Breast epithelium (tissue), 4 donors: ENCODE results near the gene COG1. TPM values are rescaled to one million over a fixed set of nuclear protein-coding genes. Genes with fewer than 3 reads are reported as not detected.

Experiments used
- DNase-seq, 2 donors: peaks; one replicate each; pipeline ENCODE4 v3.0.0-alpha.2; 2019; ENCODE audit warnings: low spot score in 2 of 2
- H3K27ac ChIP-seq, 2 donors: fragments of 200-600 bp; sonication (generic) in 1 of 2; one replicate each; pipeline ENCODE4 v1.5.1; 2016 to 2019; ENCODE audit warnings: mild to moderate bottlenecking in 1 of 2
- H3K27me3 ChIP-seq, 2 donors: fragments of 200-600 bp; sonication (generic) in 1 of 2; one replicate each; pipeline versions ENCODE4 v1.5.1 to v1.6.0; 2017 to 2019; ENCODE audit warnings: control low read depth in 1 of 2, mild to moderate bottlenecking in 1 of 2
- H3K36me3 ChIP-seq: fragments of 200-600 bp; one replicate; pipeline ENCODE4 v1.5.1; 2019
- H3K4me1 ChIP-seq, 2 donors: fragments of 200-600 bp; sonication (generic); one replicate each; pipeline ENCODE4 v1.5.1; 2016 to 2019; ENCODE audit warnings: control low read depth in 1 of 2
- H3K4me3 ChIP-seq, 3 donors: fragments of 200-600 bp; sonication (generic); 1 replicate in 2 of 3; 2 replicates in 1 of 3; pipeline ENCODE4 v1.5.1; 2016 to 2019; ENCODE audit warnings: mild to moderate bottlenecking in 3 of 3, moderate library complexity in 2 of 3
- H3K9me3 ChIP-seq, 2 donors: fragments of 200-600 bp; sonication (generic) in 1 of 2; one replicate each; pipeline ENCODE4 v1.5.1; 2016 to 2019; ENCODE audit warnings: control low read depth in 1 of 2
- POLR2A ChIP-seq: fragments of 450-650 bp; IDR thresholded peaks from one replicate; pipeline ENCODE4 v1.6.1; 2016; ENCODE audit warnings: antibody characterized with exemption, mild to moderate bottlenecking, moderate library complexity
- POLR2AphosphoS5 ChIP-seq, 3 donors: sonication (generic); formaldehyde crosslinking; IDR thresholded peaks; one replicate each; pipeline ENCODE4 v1.6.1; 2017; ENCODE audit warnings: antibody characterized with exemption in 3 of 3
- intact Hi-C: fragments of 100-400 bp; cut with DNase I; formaldehyde crosslinking; loops from one replicate; pipeline ENCODE4 v1.15.1; 2023; ENCODE audit warnings: low total_unique reads
- total RNA-seq, 3 donors: library from RNA; depleted of rRNA; stranded (reverse); fragments of >200 nt; gene quantifications; one replicate each; pipeline ENCODE4 v1.1.0, GENCODE V29; 2016
- TF ChIP-seq, protein P1 (sequence below), 3 donors: fragments of 450-650 bp; IDR thresholded peaks; one replicate each; pipeline ENCODE4 v1.5.1; 2016 to 2017; ENCODE audit warnings: antibody characterized with exemption in 3 of 3, mild to moderate bottlenecking in 3 of 3, moderate library complexity in 3 of 3

The COG1 gene
- total RNA-seq, 3 donors from 2014 or later, result 22.9 to 40.3 (median 36.1) TPM

DNA sequence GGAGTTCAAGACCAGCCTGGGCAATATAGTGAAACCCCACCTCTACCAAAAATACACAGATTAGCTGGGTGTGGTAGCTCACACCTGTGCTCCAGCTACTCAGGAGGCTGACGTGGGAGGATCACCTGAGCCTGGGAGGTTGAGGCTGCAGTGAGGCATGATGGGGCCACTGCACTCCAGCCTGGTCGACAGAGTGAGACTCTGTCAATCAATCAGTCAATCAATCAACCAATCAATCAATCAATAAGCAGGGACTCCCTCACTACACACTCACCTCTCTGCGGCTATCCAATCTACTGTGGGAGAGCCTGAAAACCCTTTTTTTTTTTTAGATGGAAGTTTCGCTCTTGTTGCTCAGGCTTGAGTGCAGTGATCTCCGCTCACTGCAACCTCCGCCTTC lies 37.2 kb downstream of the COG1 start:
- intact Hi-C loops, result loop anchor here (10.0 kb wide), 1 partner anchor 335 kb away; no protein-coding TSS in a partner anchor
- Histone ChIP-seq H3K9me3 (no peaks in the 10 kb centered on the region), H3K27me3 (no peaks in the 10 kb centered on the region), H3K4me3 (no peak overlapping the region), H3K4me1 (no peaks in the 10 kb centered on the region), H3K27ac (no peak overlapping the region), H3K36me3 (no peaks in the 10 kb centered on the region)
- no peak for TF ChIP-seq POLR2AphosphoS5 (IDR thresholded peaks at IDR 0.05)
- no peak for TF ChIP-seq POLR2A
- TF ChIP-seq, protein P1, sequence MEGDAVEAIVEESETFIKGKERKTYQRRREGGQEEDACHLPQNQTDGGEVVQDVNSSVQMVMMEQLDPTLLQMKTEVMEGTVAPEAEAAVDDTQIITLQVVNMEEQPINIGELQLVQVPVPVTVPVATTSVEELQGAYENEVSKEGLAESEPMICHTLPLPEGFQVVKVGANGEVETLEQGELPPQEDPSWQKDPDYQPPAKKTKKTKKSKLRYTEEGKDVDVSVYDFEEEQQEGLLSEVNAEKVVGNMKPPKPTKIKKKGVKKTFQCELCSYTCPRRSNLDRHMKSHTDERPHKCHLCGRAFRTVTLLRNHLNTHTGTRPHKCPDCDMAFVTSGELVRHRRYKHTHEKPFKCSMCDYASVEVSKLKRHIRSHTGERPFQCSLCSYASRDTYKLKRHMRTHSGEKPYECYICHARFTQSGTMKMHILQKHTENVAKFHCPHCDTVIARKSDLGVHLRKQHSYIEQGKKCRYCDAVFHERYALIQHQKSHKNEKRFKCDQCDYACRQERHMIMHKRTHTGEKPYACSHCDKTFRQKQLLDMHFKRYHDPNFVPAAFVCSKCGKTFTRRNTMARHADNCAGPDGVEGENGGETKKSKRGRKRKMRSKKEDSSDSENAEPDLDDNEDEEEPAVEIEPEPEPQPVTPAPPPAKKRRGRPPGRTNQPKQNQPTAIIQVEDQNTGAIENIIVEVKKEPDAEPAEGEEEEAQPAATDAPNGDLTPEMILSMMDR (IDR thresholded peaks at IDR 0.05), result no peak
- no peak for DNase-seq

DNA sequence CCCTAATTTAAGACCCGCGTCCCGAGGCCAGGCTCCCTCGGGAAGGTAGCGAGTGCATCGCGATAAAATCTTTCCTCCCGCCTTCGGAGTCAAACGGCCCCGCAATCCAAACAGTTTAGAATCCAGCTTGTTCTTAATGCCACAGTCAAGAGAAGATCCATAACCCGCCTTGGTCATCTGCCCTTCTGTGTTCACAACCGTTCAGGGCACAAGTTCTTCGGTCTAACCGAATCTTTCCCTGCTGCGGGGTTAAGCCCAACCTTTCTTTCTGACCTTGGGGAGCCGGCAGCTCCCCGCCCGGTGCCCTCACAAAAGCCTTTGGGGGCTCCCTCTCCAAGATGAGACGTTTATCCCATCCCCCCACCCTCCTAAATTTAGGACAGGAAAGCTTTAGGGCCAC lies 38.5 kb downstream of the COG1 start:
- peak overlapping the region; percentile 81 to 92 for H3K27ac ChIP-seq
- TF ChIP-seq, protein P1 (IDR thresholded peaks at IDR 0.05), result no peak
- TF ChIP-seq POLR2AphosphoS5 (IDR thresholded peaks at IDR 0.05), result no peak
- no peak for TF ChIP-seq POLR2A

DNA sequence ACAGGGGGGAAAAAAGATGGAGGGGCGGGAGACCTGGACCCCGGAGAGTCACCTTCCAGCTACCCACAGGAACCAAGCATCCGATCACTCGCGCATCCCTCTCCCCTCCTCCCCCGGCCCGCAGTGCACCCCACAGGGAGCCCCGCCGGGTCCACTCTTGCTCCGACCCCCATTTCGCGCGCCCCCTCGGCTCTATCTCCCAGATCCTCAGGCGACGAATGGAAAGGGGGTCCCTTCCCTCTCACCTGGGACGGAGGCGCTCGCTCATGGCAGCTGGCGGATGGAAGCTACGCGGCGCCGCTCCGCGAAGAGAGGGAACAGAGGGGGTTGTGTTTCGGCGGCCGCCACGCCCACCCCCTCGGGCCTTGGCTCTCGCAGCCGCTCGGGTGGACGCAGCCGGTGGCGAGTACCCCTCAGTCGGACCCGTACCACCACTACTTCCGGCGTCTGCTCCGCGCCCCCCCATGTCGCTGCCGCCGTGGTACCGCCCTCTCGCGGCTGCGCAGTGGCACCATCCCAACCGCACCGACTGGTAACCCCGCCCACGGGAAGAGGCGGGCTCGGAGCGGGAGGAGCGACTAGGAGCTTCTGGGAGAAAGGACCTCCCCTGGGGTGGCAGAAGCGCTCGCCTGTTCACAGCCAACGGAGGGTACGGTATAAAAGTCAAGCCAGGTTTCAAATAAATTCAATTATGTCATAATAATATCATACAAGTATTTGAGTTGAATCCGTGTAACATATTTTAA lies 39.2 kb downstream of the COG1 start:
- peak overlapping the region; percentile 85 to 99 (median 89) for H3K4me3 ChIP-seq
- H3K36me3 ChIP-seq, result peaks cover 5% of the 10 kb centered on the region
- H3K27me3 ChIP-seq, result no peaks in the 10 kb centered on the region
- no peaks in the 10 kb centered on the region for H3K9me3 ChIP-seq
- TF ChIP-seq POLR2A (peak; percentile 85), POLR2AphosphoS5 (IDR thresholded peaks at IDR 0.05) (peak; percentile 61 to 87 (median 76))
- TF ChIP-seq, protein P1 (IDR thresholded peaks at IDR 0.05), result peak; percentile 27 to 53 (median 37)
- intact Hi-C loops, result loop anchor here (10.0 kb wide), 1 partner anchor 333 kb away; no protein-coding TSS in a partner anchor
- H3K27ac ChIP-seq, result peak overlapping the region; percentile 81 to 92
- DNase-seq, result peak; percentile 94 to 95
- H3K4me1 ChIP-seq, result peaks cover 0 to 4% of the 10 kb centered on the region in 2 donors

More for the DNA sequence above, 38.5 kb downstream of the COG1 start:
- intact Hi-C loops, result loop anchor here (10.0 kb wide), 1 partner anchor 333 kb away; no protein-coding TSS in a partner anchor
- DNase-seq, result no peak
- Histone ChIP-seq H3K9me3 (no peaks in the 10 kb centered on the region), H3K4me1 (no peaks in the 10 kb centered on the region), H3K27me3 (no peaks in the 10 kb centered on the region), H3K36me3 (peaks cover 4% of the 10 kb centered on the region), H3K4me3 (peak overlapping the region; percentile 85 to 99 (median 89))

DNA sequence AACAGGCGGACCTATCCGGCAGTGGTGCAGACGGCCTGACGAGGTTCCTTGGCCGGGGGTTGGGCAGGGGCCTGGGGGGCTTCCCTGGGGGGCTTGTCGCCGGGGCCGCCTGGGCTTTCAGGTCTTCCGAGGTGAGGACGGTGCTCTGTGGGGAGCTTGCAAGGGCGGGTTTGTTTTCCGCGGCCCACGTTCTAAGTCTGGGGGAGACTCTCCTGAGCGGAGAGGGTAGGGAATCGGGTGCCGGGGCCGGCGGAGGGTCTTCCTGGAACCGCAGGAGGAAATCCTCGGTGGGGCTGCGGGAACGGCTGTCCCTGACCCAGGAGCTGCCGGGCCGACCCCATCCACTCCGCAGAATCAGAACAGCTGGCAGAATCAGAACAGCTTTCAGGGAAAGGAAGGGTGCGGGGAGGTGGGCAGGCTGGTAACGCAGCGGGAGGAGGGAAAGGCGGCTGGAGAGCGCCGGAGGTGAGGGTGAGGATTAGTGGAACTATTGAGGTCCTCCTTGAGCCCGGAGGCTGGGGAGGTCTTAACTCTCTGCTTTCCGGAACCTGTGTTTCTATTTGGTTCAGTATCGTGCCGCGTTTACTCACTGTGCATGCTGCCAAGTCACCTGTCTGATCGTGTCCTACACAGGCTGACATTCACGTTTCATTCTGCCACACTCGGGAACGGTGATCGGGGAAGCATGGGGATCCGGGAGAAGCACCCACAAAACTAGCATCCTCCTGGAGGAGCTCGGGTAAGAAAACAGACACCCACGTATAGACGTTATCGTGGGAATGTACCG lies 39.9 kb downstream of the COG1 start:
- peak overlapping the region; percentile 85 to 99 (median 89) for H3K4me3 ChIP-seq
- intact Hi-C loops, result loop anchor here (10.0 kb wide), 1 partner anchor 332 kb away; no protein-coding TSS in a partner anchor
- no peak for DNase-seq
- H3K9me3 ChIP-seq, result no peaks in the 10 kb centered on the region
- H3K36me3 ChIP-seq, result peaks cover 5% of the 10 kb centered on the region
- no peaks in the 10 kb centered on the region for H3K27me3 ChIP-seq
- TF ChIP-seq, protein P1 (IDR thresholded peaks at IDR 0.05), result no peak
- no peak for TF ChIP-seq POLR2AphosphoS5 (IDR thresholded peaks at IDR 0.05)
- no peak for TF ChIP-seq POLR2A
- peak overlapping the region; percentile 81 to 92 for H3K27ac ChIP-seq
- peaks cover 0 to 6% of the 10 kb centered on the region in 2 donors for H3K4me1 ChIP-seq
